Measurements from ENCODE around the gene XXYLT1. TPM values are rescaled to one million over a fixed set of nuclear protein-coding genes. Genes with fewer than 3 reads are reported as not detected.
"Not testable (repeated sequence)": the region's sequence is repeated elsewhere in the genome, so short reads cannot be mapped to it uniquely, and the experiment has no call there.

Gene XXYLT1
- total RNA-seq, 1 experiment from 2014 or later: 29.2 TPM

- no TSS peak for BruUV-seq (replicated peaks)
- CTCF ChIA-PET: no interaction called here
- Mint-ChIP-seq H3K9me3 (ENCODE audit: low read depth, unreplicated experiment) (no peaks in the 10 kb centered on the region), H3K27ac (ENCODE audit: unreplicated experiment) (no peak overlapping the region), H3K4me3 (ENCODE audit: low read depth, unreplicated experiment) (no peak overlapping the region), H3K4me1 (ENCODE audit: low read depth, unreplicated experiment) (peaks cover 13% of the 10 kb centered on the region), H3K36me3 (ENCODE audit: insufficient read depth, unreplicated experiment) (peaks cover 3% of the 10 kb centered on the region), H3K27me3 (ENCODE audit: unreplicated experiment) (no peaks in the 10 kb centered on the region)
- DNase-seq: no peak
- intact Hi-C loops (cut with micrococcal nuclease; ENCODE audit: unreplicated experiment): no loop called here
- no peak for TF ChIP-seq CTCF (IDR thresholded peaks at IDR 0.05; ENCODE audit: unreplicated experiment)
Measured at GRCh38 chr3:195111319-195111705, 159.6 kb downstream of the XXYLT1 start.

- BruUV-seq (replicated peaks): no TSS peak
- peaks cover 13% of the 10 kb centered on the region for H3K4me1 Mint-ChIP-seq (ENCODE audit: low read depth, unreplicated experiment)
- intact Hi-C loops (cut with micrococcal nuclease; ENCODE audit: unreplicated experiment): no loop called here
Measured at GRCh38 chr3:195110647-195111318, 160.2 kb downstream of the XXYLT1 start.

GRCh38 chr3:195109098-195109657, 161.8 kb downstream of the XXYLT1 start:
- no peak for TF ChIP-seq CTCF (IDR thresholded peaks at IDR 0.05; ENCODE audit: unreplicated experiment)

More at GRCh38 chr3:195110647-195111318, 160.2 kb downstream of the XXYLT1 start:
- no peak overlapping the region for H3K27ac Mint-ChIP-seq (ENCODE audit: unreplicated experiment)
- CTCF ChIA-PET: no interaction called here
- DNase-seq: no peak
- no peaks in the 10 kb centered on the region for H3K27me3 Mint-ChIP-seq (ENCODE audit: unreplicated experiment)
- TF ChIP-seq CTCF (IDR thresholded peaks at IDR 0.05; ENCODE audit: unreplicated experiment): no peak
- H3K9me3 Mint-ChIP-seq (ENCODE audit: low read depth, unreplicated experiment): no peaks in the 10 kb centered on the region
- H3K36me3 Mint-ChIP-seq (ENCODE audit: insufficient read depth, unreplicated experiment): peaks cover 6% of the 10 kb centered on the region
- no peak overlapping the region for H3K4me3 Mint-ChIP-seq (ENCODE audit: low read depth, unreplicated experiment)

GRCh38 chr3:195107593-195107992, 163.4 kb downstream of the XXYLT1 start:
- BruUV-seq (replicated peaks): no TSS peak
- Mint-ChIP-seq H3K27me3 (ENCODE audit: unreplicated experiment) (no peaks in the 10 kb centered on the region), H3K9me3 (ENCODE audit: low read depth, unreplicated experiment) (peaks cover under 1% of the 10 kb centered on the region), H3K36me3 (ENCODE audit: insufficient read depth, unreplicated experiment) (peaks cover 6% of the 10 kb centered on the region), H3K27ac (ENCODE audit: unreplicated experiment) (no peak overlapping the region), H3K4me3 (ENCODE audit: low read depth, unreplicated experiment) (no peak overlapping the region), H3K4me1 (ENCODE audit: low read depth, unreplicated experiment) (peaks cover 32% of the 10 kb centered on the region)
- no peak for TF ChIP-seq CTCF (IDR thresholded peaks at IDR 0.05; ENCODE audit: unreplicated experiment)
- DNase-seq: no peak
- CTCF ChIA-PET: interaction anchor here (1.1 to 1.9 kb wide), 2 partner anchors 106 to 425 kb away, joined by 7 to 29 read pairs; no protein-coding TSS in a partner anchor
- intact Hi-C loops (cut with micrococcal nuclease; ENCODE audit: unreplicated experiment): no loop called here

More at GRCh38 chr3:195109098-195109657, 161.8 kb downstream of the XXYLT1 start:
- Mint-ChIP-seq H3K27me3 (ENCODE audit: unreplicated experiment) (no peaks in the 10 kb centered on the region), H3K4me3 (ENCODE audit: low read depth, unreplicated experiment) (no peak overlapping the region), H3K36me3 (ENCODE audit: insufficient read depth, unreplicated experiment) (peaks cover 6% of the 10 kb centered on the region), H3K9me3 (ENCODE audit: low read depth, unreplicated experiment) (no peaks in the 10 kb centered on the region), H3K27ac (ENCODE audit: unreplicated experiment) (no peak overlapping the region), H3K4me1 (ENCODE audit: low read depth, unreplicated experiment) (peaks cover 16% of the 10 kb centered on the region)
- BruUV-seq (replicated peaks): no TSS peak
- intact Hi-C loops (cut with micrococcal nuclease; ENCODE audit: unreplicated experiment): no loop called here
- no peak for DNase-seq
- CTCF ChIA-PET: interaction anchor here (1.4 kb wide), 1 partner anchor 427 kb away, joined by 5 read pairs; no protein-coding TSS in a partner anchor

- H3K36me3 Mint-ChIP-seq (ENCODE audit: insufficient read depth, unreplicated experiment); H3K27me3 Mint-ChIP-seq (ENCODE audit: unreplicated experiment); BruUV-seq (replicated peaks); H3K27ac Mint-ChIP-seq (ENCODE audit: unreplicated experiment); intact Hi-C loops (cut with micrococcal nuclease; ENCODE audit: unreplicated experiment); DNase-seq; H3K4me3 Mint-ChIP-seq (ENCODE audit: low read depth, unreplicated experiment); H3K9me3 Mint-ChIP-seq (ENCODE audit: low read depth, unreplicated experiment): not testable (repeated sequence)
- CTCF ChIA-PET: interaction anchor here (0.6 to 1.9 kb wide), 7 partner anchors 43 to 437 kb away, joined by 3 to 29 read pairs (median 3); partner anchors contain the start of gene LSG1
- peaks cover 37% of the 10 kb centered on the region for H3K4me1 Mint-ChIP-seq (ENCODE audit: low read depth, unreplicated experiment)
Measured at GRCh38 chr3:195107031-195107430, 163.9 kb downstream of the XXYLT1 start.
